Measurements from ENCODE around the gene C17orf113. TPM values are rescaled to one million over a fixed set of nuclear protein-coding genes. Genes with fewer than 3 reads are reported as not detected.

C17orf113 gene
- total and polyA plus RNA-seq, 2 of the 13 experiments (the other 11 are each of a cell fraction or from before 2014, with no cell fraction given) = 0.87 to 1.1 TPM

GRCh38 chr17:42087736-42088705 lies 37.6 kb upstream of the C17orf113 start (continued):
- TF ChIP-seq, protein P1, sequence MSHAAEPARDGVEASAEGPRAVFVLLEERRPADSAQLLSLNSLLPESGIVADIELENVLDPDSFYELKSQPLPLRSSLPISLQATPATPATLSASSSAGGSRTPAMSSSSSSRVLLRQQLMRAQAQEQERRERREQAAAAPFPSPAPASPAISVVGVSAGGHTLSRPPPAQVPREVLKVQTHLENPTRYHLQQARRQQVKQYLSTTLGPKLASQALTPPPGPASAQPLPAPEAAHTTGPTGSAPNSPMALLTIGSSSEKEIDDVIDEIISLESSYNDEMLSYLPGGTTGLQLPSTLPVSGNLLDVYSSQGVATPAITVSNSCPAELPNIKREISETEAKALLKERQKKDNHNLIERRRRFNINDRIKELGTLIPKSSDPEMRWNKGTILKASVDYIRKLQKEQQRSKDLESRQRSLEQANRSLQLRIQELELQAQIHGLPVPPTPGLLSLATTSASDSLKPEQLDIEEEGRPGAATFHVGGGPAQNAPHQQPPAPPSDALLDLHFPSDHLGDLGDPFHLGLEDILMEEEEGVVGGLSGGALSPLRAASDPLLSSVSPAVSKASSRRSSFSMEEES (CRISPR knock-in tag; IDR thresholded peaks at IDR 0.05) = peak; percentile 73
- TF ChIP-seq, protein P2, sequence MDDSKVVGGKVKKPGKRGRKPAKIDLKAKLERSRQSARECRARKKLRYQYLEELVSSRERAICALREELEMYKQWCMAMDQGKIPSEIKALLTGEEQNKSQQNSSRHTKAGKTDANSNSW (CRISPR knock-in tag; IDR thresholded peaks at IDR 0.05; ENCODE audit: borderline replicate concordance) = no peak
- no peak for TF ChIP-seq RAD51 (IDR thresholded peaks at IDR 0.05; ENCODE audit: borderline replicate concordance)
- no peak for TF ChIP-seq ELF4 (CRISPR knock-in tag; IDR thresholded peaks at IDR 0.05; ENCODE audit: borderline replicate concordance)
- no peak for TF ChIP-seq FIP1L1 (IDR thresholded peaks at IDR 0.05; ENCODE audit: borderline replicate concordance, insufficient read depth, low read depth, low read length)
- peak; percentile 49; the same call in 1 of the 2 replicates for TF ChIP-seq NRL (CRISPR knock-in tag; IDR thresholded peaks at IDR 0.05; ENCODE audit: borderline replicate concordance)
- no peak for TF ChIP-seq ZNF382 (CRISPR knock-in tag; IDR thresholded peaks at IDR 0.05; ENCODE audit: borderline replicate concordance)
- TF ChIP-seq ZFP91 (CRISPR knock-in tag; IDR thresholded peaks at IDR 0.05; ENCODE audit: borderline replicate concordance) = peak; percentile 81; the same call in 1 of the 2 replicates
- no peak for TF ChIP-seq ATRX (CRISPR knock-in tag; IDR thresholded peaks at IDR 0.05; ENCODE audit: borderline replicate concordance)
- TF ChIP-seq CC2D1A (CRISPR knock-in tag; IDR thresholded peaks at IDR 0.05) = no peak
- no peak for TF ChIP-seq PHB2 (IDR thresholded peaks at IDR 0.05; ENCODE audit: partially characterized antibody)
- TF ChIP-seq FOXP1 (IDR thresholded peaks at IDR 0.05) = peak; percentile 69
- peak; percentile 83 for TF ChIP-seq FOXP1 (CRISPR knock-in tag; IDR thresholded peaks at IDR 0.05)
- TF ChIP-seq NCOA1 (CRISPR knock-in tag; IDR thresholded peaks at IDR 0.05) = no peak; the same call in 1 of the 2 replicates
- peak; percentile 60; the same call in 1 of the 2 replicates for TF ChIP-seq ZNF280D (CRISPR knock-in tag; IDR thresholded peaks at IDR 0.05)
- TF ChIP-seq ZNF121 (CRISPR knock-in tag; IDR thresholded peaks at IDR 0.05) = 0 out of 2 replicates have a peak, but pooled peaks have one; percentile 46
- 0 out of 2 replicates have a peak, but pooled peaks have one; percentile 37 for TF ChIP-seq MIER2 (CRISPR knock-in tag; IDR thresholded peaks at IDR 0.05)
- TF ChIP-seq, protein P3, sequence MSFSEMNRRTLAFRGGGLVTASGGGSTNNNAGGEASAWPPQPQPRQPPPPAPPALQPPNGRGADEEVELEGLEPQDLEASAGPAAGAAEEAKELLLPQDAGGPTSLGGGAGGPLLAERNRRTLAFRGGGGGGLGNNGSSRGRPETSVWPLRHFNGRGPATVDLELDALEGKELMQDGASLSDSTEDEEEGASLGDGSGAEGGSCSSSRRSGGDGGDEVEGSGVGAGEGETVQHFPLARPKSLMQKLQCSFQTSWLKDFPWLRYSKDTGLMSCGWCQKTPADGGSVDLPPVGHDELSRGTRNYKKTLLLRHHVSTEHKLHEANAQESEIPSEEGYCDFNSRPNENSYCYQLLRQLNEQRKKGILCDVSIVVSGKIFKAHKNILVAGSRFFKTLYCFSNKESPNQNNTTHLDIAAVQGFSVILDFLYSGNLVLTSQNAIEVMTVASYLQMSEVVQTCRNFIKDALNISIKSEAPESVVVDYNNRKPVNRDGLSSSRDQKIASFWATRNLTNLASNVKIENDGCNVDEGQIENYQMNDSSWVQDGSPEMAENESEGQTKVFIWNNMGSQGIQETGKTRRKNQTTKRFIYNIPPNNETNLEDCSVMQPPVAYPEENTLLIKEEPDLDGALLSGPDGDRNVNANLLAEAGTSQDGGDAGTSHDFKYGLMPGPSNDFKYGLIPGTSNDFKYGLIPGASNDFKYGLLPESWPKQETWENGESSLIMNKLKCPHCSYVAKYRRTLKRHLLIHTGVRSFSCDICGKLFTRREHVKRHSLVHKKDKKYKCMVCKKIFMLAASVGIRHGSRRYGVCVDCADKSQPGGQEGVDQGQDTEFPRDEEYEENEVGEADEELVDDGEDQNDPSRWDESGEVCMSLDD (CRISPR knock-in tag; IDR thresholded peaks at IDR 0.05; ENCODE audit: borderline replicate concordance) = no peak
- peak; percentile 87 for TF ChIP-seq SSRP1 (CRISPR knock-in tag; IDR thresholded peaks at IDR 0.05)
- TF ChIP-seq ZSCAN25 (CRISPR knock-in tag; IDR thresholded peaks at IDR 0.05) = no peak

Measured in HepG2 (cell line).